Heart left ventricle (tissue), 16 donors: ENCODE measurements around the gene LACC1. TPM values are rescaled to one million over a fixed set of nuclear protein-coding genes. Genes with fewer than 3 reads are reported as not detected.

Experiments
- ATAC-seq, 4 donors: fragments of 200-7000 bp; cut with Tn5 transposase; one replicate each; pipeline ENCODE4 v1.9.1; 2020 to 2022; ENCODE audit warnings: moderate library complexity in 4 of 4, mild to moderate bottlenecking in 3 of 4, moderate number of reproducible peaks in 1 of 4
- DNase-seq, 5 donors: peaks; one replicate each; pipeline ENCODE4 v3.0.0-alpha.2; 2020
- H3K27ac ChIP-seq, 12 donors: fragments of 200-600 bp; sonication (generic) in 4 of 12; one replicate each; pipeline versions ENCODE4 v1.5.0 to v1.8.0; 2016 to 2022; ENCODE audit warnings: mild to moderate bottlenecking in 2 of 12
- H3K27me3 ChIP-seq, 9 donors: fragments of 200-600 bp; sonication (generic) in 2 of 9; one replicate each; pipeline versions ENCODE4 v1.5.1 to v1.8.0; 2016 to 2022; ENCODE audit warnings: mild to moderate bottlenecking in 3 of 9
- H3K36me3 ChIP-seq, 9 donors: fragments of 200-600 bp; sonication (generic) in 2 of 9; one replicate each; pipeline versions ENCODE4 v1.5.0 to v1.8.0; 2018 to 2022; ENCODE audit warnings: mild to moderate bottlenecking in 2 of 9
- H3K4me1 ChIP-seq, 12 donors: fragments of 200-600 bp; sonication (generic) in 4 of 12; one replicate each; pipeline versions ENCODE4 v1.5.0 to v1.8.0; 2016 to 2022; ENCODE audit warnings: mild to moderate bottlenecking in 3 of 12
- H3K4me3 ChIP-seq, 12 donors: fragments of 200-600 bp; sonication (generic) in 4 of 12; one replicate each; pipeline versions ENCODE4 v1.5.0 to v1.8.0; 2017 to 2022; ENCODE audit warnings: mild to moderate bottlenecking in 9 of 12, moderate library complexity in 4 of 12
- H3K9me3 ChIP-seq, 12 donors: fragments of 200-600 bp; sonication (generic) in 4 of 12; one replicate each; pipeline versions ENCODE4 v1.5.0 to v1.8.0; 2016 to 2022; ENCODE audit warnings: mild to moderate bottlenecking in 1 of 12
- CTCF ChIP-seq, 12 donors: fragments of 200-600 bp; sonication (generic) in 4 of 12; IDR thresholded peaks; one replicate each; pipeline versions ENCODE4 v1.5.0 to v1.8.0; 2018 to 2022; ENCODE audit warnings: antibody characterized with exemption in 12 of 12, mild to moderate bottlenecking in 5 of 12
- POLR2A ChIP-seq, 2 donors: fragments of 450-650 bp; IDR thresholded peaks; one replicate each; pipeline ENCODE4 v1.6.1; 2017; ENCODE audit warnings: antibody characterized with exemption in 2 of 2, mild to moderate bottlenecking in 2 of 2, moderate library complexity in 2 of 2
- WGBS, 4 donors: extraction: QIAGEN DNeasy Blood & Tissue Kit in 2 of 4; methylation state at CpG; one replicate each; pipeline versions ENCODE4 v1.1.5 to v1.1.7; 2013 to 2018; 5-methylcytosine and 5-hydroxymethylcytosine counted together
- intact Hi-C, 10 donors: fragments of 100-400 bp; cut with DNase I; formaldehyde crosslinking; loops; one replicate each; pipeline versions ENCODE4 v1.11.1 to v1.14.2; 2022
- polyA plus RNA-seq, 2 donors: library from polyadenylated mRNA; stranded (reverse); fragments of 200-250 nt; gene quantifications; one replicate each; pipeline ENCODE4 v1.2.3, GENCODE V29; 2013
- total RNA-seq, 9 donors: library from RNA; depleted of rRNA in 2 of 9; stranded (reverse); fragments of >200 nt in 2 of 9; fragmentation: NEBNext Ultra II Directional in 3 of 9; extraction: Animal tissue kit (Norgen Biotek cat#: 25700) in 3 of 9; gene quantifications; one replicate each; pipeline versions ENCODE4 v1.1.0 to v1.2.4, GENCODE V29; 2016 to 2023
- donor health status: ischemic (EF 13 %, LVEDD 7.1; RV severe dilation, severe dysfunction).
- donor health status: healthy with polysubstance abuse.
- donor health status: DM: no; HTN: yes; CAD: no.
- donor health status: DM: no; HTN: no; CAD: no.
- donor health status: ischemic (EF 25% LVEDD 6.9; RV normal size, moderate dysfunction).
- donor health status: ischemic (EF 25% LVEDD 5.7; RV mildly dilated, moderate dysfunction).
- donor health status: healthy.
- donor health status: DM: yes; HTN: yes; CAD: no.
- donor health status: ischemic (EF 35%, LVEDD 5.7; RV mildly dilated, moderate dysfunction).
- donor health status: nonischemic (EF 11% LVEDD 7.7; RV severe dilation, severe dysfunction).
- donor health status: DM: yes; HTN: yes; CAD: no.
- donor health status: PGD.
- donor health status: ischemic (EF 29% LVEDD 5.4; RV normal size, mild dysfunction).
- donor health status: nonischemic (EF 23%, LVEDD 6.1; RV moderate dilation, normal function).

LACC1 gene
- total and polyA plus RNA-seq, 11 donors = 2.7 to 17.8 (median 4.3) TPM

DNA sequence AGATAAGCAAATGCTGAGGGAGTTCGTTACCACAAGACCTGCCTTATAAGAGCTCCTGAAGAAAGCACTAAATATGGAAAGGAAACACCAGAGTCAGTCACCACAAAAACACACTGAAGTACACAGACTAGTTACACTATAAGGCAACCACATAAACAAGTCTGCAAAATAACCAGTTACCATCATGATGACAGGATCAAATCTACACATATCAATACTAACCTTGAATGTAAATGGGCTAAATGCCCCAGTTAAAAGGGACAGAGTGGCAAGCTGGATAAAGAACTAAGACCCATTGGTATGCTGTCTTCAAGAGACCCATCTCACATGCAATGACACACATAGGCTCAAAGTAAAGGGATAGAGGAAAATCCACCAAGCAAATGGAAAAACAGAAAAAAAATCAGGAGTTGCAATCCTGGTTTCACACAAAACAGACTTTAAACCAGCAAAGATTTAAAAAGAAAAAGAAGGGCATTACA lies 26.7 kb upstream of the LACC1 start:
- Histone ChIP-seq H3K4me3 (no peak overlapping the region), H3K4me1 (peaks cover 0 to 4% (median 0%) of the 10 kb centered on the region in 12 donors), H3K27me3 (no peaks in the 10 kb centered on the region), H3K27ac (no peak overlapping the region), H3K36me3 (peaks cover 0 to 4% (median 0%) of the 10 kb centered on the region in 9 donors), H3K9me3 (peaks cover 0 to 64% (median 49%) of the 10 kb centered on the region in 12 donors)
- no peak for ATAC-seq
- TF ChIP-seq POLR2A (IDR thresholded peaks at IDR 0.05) (no peak), CTCF (IDR thresholded peaks at IDR 0.05) (no peak)
- 88 to 100% (median 95%) methylated on average over 1 of the region's 1 CpG for WGBS, 4 donors
- DNase-seq = no peak
- intact Hi-C loops = no loop called here

- H3K27ac ChIP-seq = no peak overlapping the region
- ATAC-seq (no peak), DNase-seq (no peak)
- 89 to 98% (median 95%) methylated on average over 1 of the region's 1 CpG for WGBS, 4 donors
- no peaks in the 10 kb centered on the region for H3K9me3 ChIP-seq
- intact Hi-C loops = no loop called here
- TF ChIP-seq POLR2A (IDR thresholded peaks at IDR 0.05) = no peak
- no peak for TF ChIP-seq CTCF (IDR thresholded peaks at IDR 0.05)
- H3K4me3 ChIP-seq = no peak overlapping the region
- no peaks in the 10 kb centered on the region for H3K27me3 ChIP-seq
- no peaks in the 10 kb centered on the region for H3K4me1 ChIP-seq
- H3K36me3 ChIP-seq = peaks cover 0 to 19% (median 0%) of the 10 kb centered on the region in 9 donors
These were observed 17.8 kb upstream of the LACC1 start for GRCh38 chr13:43861863-43862262.

GRCh38 chr13:43864921-43865320 lies 14.8 kb upstream of the LACC1 start:
- H3K27ac ChIP-seq = no peak overlapping the region
- ATAC-seq (no peak), DNase-seq (no peak)
- H3K4me1 ChIP-seq = no peaks in the 10 kb centered on the region
- H3K9me3 ChIP-seq = no peaks in the 10 kb centered on the region
- no peak overlapping the region for H3K4me3 ChIP-seq
- WGBS, 4 donors = 82 to 98% (median 98%) methylated on average over 4 of the region's 4 CpGs
- TF ChIP-seq CTCF (IDR thresholded peaks at IDR 0.05) = no peak
- no peak for TF ChIP-seq POLR2A (IDR thresholded peaks at IDR 0.05)
- intact Hi-C loops = no loop called here
- H3K36me3 ChIP-seq = peaks cover 0 to 23% (median 0%) of the 10 kb centered on the region in 9 donors
- no peaks in the 10 kb centered on the region for H3K27me3 ChIP-seq

DNA sequence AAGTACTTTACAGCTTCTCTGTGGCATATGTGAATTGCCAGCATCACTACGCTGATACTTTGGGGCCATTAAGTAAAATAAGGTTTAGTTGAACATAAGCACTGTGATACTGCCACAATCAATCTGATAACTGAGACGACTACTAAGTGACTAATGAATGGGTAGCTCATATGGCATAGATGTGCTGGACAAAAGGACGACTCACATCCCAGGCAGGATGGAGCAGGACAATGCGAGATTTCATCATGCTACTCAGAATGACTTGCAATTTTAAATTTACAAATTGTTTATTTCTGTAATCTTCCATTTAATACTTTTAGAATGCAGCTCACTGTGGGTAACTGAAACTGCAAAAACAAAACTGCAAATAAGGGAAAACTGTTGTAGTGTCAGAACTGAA lies 13.8 kb upstream of the LACC1 start:
- no peaks in the 10 kb centered on the region for H3K9me3 ChIP-seq
- no peak for ATAC-seq
- peaks cover 0 to 29% (median 3%) of the 10 kb centered on the region in 9 donors for H3K36me3 ChIP-seq
- no peak for DNase-seq
- no peaks in the 10 kb centered on the region for H3K4me1 ChIP-seq
- WGBS, 4 donors = 83 to 88% (median 86%) methylated on average over 4 of the region's 4 CpGs
- no peak overlapping the region for H3K4me3 ChIP-seq
- no peak for TF ChIP-seq POLR2A (IDR thresholded peaks at IDR 0.05)
- no peak for TF ChIP-seq CTCF (IDR thresholded peaks at IDR 0.05)
- H3K27me3 ChIP-seq = no peaks in the 10 kb centered on the region
- intact Hi-C loops = no loop called here
- no peak overlapping the region for H3K27ac ChIP-seq
